CD14-positive monocyte (primary cell): Measurements from ENCODE around the gene ATMIN. TPM values are rescaled to one million over a fixed set of nuclear protein-coding genes. Genes with fewer than 3 reads are reported as not detected.

Experiments used
- DNase-seq, 3 donors: peaks; one replicate each; pipeline ENCODE4 v3.0.0-alpha.2; 2011 to 2022
- H2AFZ ChIP-seq: 2 replicates; pipeline ENCODE4 v1.6.0; 2012; ENCODE audit warnings: mild to moderate bottlenecking, low read depth, low read length, inconsistent platforms; ENCODE audit not compliant: insufficient read depth, poor library complexity, severe bottlenecking
- H3K27ac ChIP-seq, 2 donors: 1 replicate in 1 of 2; 2 replicates in 1 of 2; pipeline ENCODE4 v1.5.1; 2012 to 2013; ENCODE audit warnings: low read length in 2 of 2, control low read depth in 1 of 2, inconsistent platforms in 1 of 2, low read depth in 1 of 2, mild to moderate bottlenecking in 1 of 2
- H3K27me3 ChIP-seq, 2 donors: one replicate each; pipeline versions ENCODE4 v1.6.0 to v1.6.1; 2011 to 2013; ENCODE audit warnings: low read length in 2 of 2; ENCODE audit not compliant: control insufficient read depth in 2 of 2, insufficient read depth in 2 of 2
- H3K36me3 ChIP-seq, 2 donors: replicated peaks in 1 of 2; 1 replicate in 1 of 2; 2 replicates in 1 of 2; pipeline versions ENCODE4 v1.5.1 to v1.6.1; 2012 to 2013; ENCODE audit warnings: low read length in 2 of 2, control low read depth in 1 of 2, inconsistent platforms in 1 of 2, mild to moderate bottlenecking in 1 of 2; ENCODE audit not compliant: insufficient read depth in 2 of 2, control insufficient read depth in 1 of 2
- H3K4me1 ChIP-seq, 2 donors: 1 replicate in 1 of 2; 2 replicates in 1 of 2; pipeline versions ENCODE4 v1.5.1 to v1.6.1; 2012 to 2013; ENCODE audit warnings: low read length in 2 of 2, control low read depth in 1 of 2, inconsistent platforms in 1 of 2, mild to moderate bottlenecking in 1 of 2, moderate library complexity in 1 of 2; ENCODE audit not compliant: insufficient read depth in 2 of 2, control insufficient read depth in 1 of 2
- H3K4me2 ChIP-seq: replicated peaks from 2 replicates; pipeline ENCODE3; 2012; ENCODE audit warnings: low read length, moderate library complexity, mild to moderate bottlenecking; ENCODE audit not compliant: poor library complexity, severe bottlenecking; ENCODE audit errors: extremely low read depth
- H3K4me3 ChIP-seq, 3 experiments: fragments of 200-600 bp in 1 of 3; sonication (generic) in 1 of 3; replicated peaks in 1 of 3; 1 replicate in 2 of 3; 2 replicates in 1 of 3; pipeline ENCODE4 v1.5.1; 2011 to 2013; ENCODE audit warnings: low read length in 3 of 3, mild to moderate bottlenecking in 3 of 3, control low read depth in 2 of 3, low read depth in 2 of 3, inconsistent platforms in 1 of 3, moderate library complexity in 1 of 3
- H3K79me2 ChIP-seq: 2 replicates; pipeline ENCODE4 v1.6.0; 2012; ENCODE audit warnings: mild to moderate bottlenecking, control low read depth, inconsistent platforms, low read length, moderate library complexity; ENCODE audit not compliant: insufficient read depth
- H3K9ac ChIP-seq: 2 replicates; pipeline ENCODE4 v1.6.0; 2017; ENCODE audit warnings: low read length, mild to moderate bottlenecking; ENCODE audit not compliant: insufficient read depth, poor library complexity, severe bottlenecking
- H3K9me3 ChIP-seq, 2 donors: replicated peaks in 1 of 2; 1 replicate in 1 of 2; 2 replicates in 1 of 2; pipeline versions ENCODE4 v1.5.1 to v1.6.1; 2012 to 2013; ENCODE audit warnings: low read length in 2 of 2, control low read depth in 1 of 2; ENCODE audit not compliant: control insufficient read depth in 1 of 2, insufficient read depth in 1 of 2
- H4K20me1 ChIP-seq: 2 replicates; pipeline ENCODE4 v1.6.0; 2012; ENCODE audit warnings: mild to moderate bottlenecking, low read length, control low read depth, moderate library complexity; ENCODE audit not compliant: insufficient read depth
- H3K27ac Mint-ChIP-seq, 7 donors: one replicate each; pipeline ENCODE4 v1.8.0; 2020; ENCODE audit warnings: mild to moderate bottlenecking in 7 of 7, mixed read lengths in 7 of 7, moderate library complexity in 6 of 7, inconsistent platforms in 2 of 7
- H3K27me3 Mint-ChIP-seq, 3 donors: one replicate each; pipeline ENCODE4 v1.8.0; 2021 to 2022; ENCODE audit warnings: low read depth in 3 of 3, mild to moderate bottlenecking in 3 of 3, mixed read lengths in 3 of 3, moderate library complexity in 3 of 3, inconsistent platforms in 1 of 3
- H3K36me3 Mint-ChIP-seq, 2 donors: one replicate each; pipeline ENCODE4 v1.8.0; 2020; ENCODE audit warnings: mixed read lengths in 2 of 2, inconsistent platforms in 1 of 2, mild to moderate bottlenecking in 1 of 2
- H3K4me1 Mint-ChIP-seq: one replicate; pipeline ENCODE4 v1.8.0; 2020; ENCODE audit warnings: mild to moderate bottlenecking, mixed read lengths
- H3K4me3 Mint-ChIP-seq, 2 donors: one replicate each; pipeline ENCODE4 v1.8.0; 2020; ENCODE audit warnings: mild to moderate bottlenecking in 2 of 2, mixed read lengths in 2 of 2, moderate library complexity in 1 of 2
- H3K9me3 Mint-ChIP-seq, 7 donors: one replicate each; pipeline ENCODE4 v1.8.0; 2020 to 2022; ENCODE audit warnings: mixed read lengths in 7 of 7, mild to moderate bottlenecking in 6 of 7, moderate library complexity in 6 of 7, inconsistent platforms in 2 of 7
- WGBS: methylation state at CpG from one replicate; pipeline ENCODE4 v1.1.5; 2013; ENCODE audit warnings: missing lambda C conversion rate; ENCODE audit not compliant: insufficient coverage; 5-methylcytosine and 5-hydroxymethylcytosine counted together
- intact Hi-C, 2 donors: fragments of 100-400 bp; cut with micrococcal nuclease; formaldehyde crosslinking; loops; one replicate each; pipeline versions ENCODE4 v1.15.0 to v1.15.1; 2023
- polyA plus RNA-seq, 3 donors: library from polyadenylated mRNA; depleted of rRNA in 1 of 3; unstranded in 2 of 3; stranded (reverse) in 1 of 3; fragments of 300-500 nt in 2 of 3; fragments of >200 nt in 1 of 3; fragmentation: Illumina TruSeq in 2 of 3; gene quantifications; 1 replicate in 2 of 3; 2 replicates in 1 of 3; pipeline ENCODE4 v1.2.3, GENCODE V29; 2012 to 2021
- TF ChIP-seq, protein P1 (sequence below): fragments of 200-600 bp; IDR thresholded peaks from one replicate; pipeline ENCODE4 v1.8.0; 2022; ENCODE audit warnings: antibody characterized with exemption, mild to moderate bottlenecking

The ATMIN gene
- polyA plus RNA-seq, 3 donors: 10.9 to 17.6 (median 13.2) TPM

DNA sequence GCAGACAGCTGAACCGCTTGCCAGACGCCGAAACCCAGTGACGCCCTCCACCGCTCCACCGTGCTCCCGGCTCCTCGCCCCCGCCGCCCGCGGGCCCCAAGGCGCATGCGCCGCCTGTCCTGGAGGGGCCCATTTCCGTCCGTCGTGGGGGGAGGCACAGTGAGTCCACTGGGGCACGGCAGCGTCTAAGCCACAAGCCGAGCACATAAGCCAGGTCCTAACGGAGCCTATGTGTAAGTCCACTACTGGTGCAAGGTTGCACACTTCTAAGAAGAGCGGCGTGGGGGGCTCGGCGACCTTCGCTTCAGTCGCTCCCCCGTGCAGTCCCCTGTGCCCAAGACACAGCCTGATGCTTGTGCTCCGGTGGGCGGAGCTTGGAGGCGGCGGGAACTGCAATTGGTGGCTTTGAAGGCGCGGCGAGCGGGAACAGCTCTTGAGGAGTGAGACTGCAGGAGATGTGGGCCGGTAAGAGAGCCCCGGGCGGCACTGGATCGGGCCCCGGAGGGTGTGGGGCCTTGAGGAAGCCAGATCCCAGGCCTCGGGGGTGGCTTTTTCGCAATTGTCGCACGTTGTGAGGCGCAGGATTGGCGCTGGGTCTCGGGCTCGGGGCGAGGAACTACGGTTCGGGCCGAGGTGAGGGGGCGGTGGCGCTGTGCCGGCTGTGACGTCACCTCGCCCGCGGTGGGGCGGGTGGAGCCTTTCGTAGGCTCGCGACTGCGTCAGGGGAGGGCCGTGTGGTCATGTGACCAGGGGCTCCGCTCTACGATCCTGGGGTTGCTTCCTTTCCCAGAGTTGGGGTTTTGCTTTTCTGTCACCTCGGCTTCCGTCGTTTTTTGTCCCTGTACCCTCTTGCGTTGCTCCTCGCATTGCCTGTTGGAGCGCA lies 28.6 kb upstream of the ATMIN start, which contains the start of the genes CENPN and CMC2:
Gene CENPN, plus strand, starts transcription at position 402 of the 883 bp plus-strand sequence. CDS start 4,726 bp downstream, outside the sequence.
Gene CMC2, minus strand, starts transcription at position 73 of the 883 bp plus-strand sequence. CDS start 9,491 bp downstream, outside the sequence.
- H4K20me1 ChIP-seq: no peaks in the 10 kb centered on the region
- H3K27me3 Mint-ChIP-seq: peaks cover 0 to 2% (median 0%) of the 10 kb centered on the region in 3 donors
- no peaks in the 10 kb centered on the region for H3K9me3 Mint-ChIP-seq
- peaks cover 29 to 37% of the 10 kb centered on the region in 2 donors for H3K4me1 ChIP-seq
- H3K27me3 ChIP-seq: no peaks in the 10 kb centered on the region
- DNase-seq: peak; percentile 98 to 99 (median 99)
- peaks cover 3 to 15% of the 10 kb centered on the region in 2 donors for H3K36me3 ChIP-seq
- H3K4me3 ChIP-seq: peak within 1 kb of the TSS; percentile 56 to 95 (median 76)
- peak within 1 kb of the TSS; percentile 90 to 98 for H3K27ac ChIP-seq
- peak within 1 kb of the TSS; percentile 92 for H3K4me2 ChIP-seq
- H3K9ac ChIP-seq: peak within 1 kb of the TSS; percentile 87
- peaks cover 81% of the 10 kb centered on the region for H3K79me2 ChIP-seq
- peak within 1 kb of the TSS; percentile 91 to 98 for H3K4me3 Mint-ChIP-seq
- H3K27ac Mint-ChIP-seq: peak within 1 kb of the TSS; percentile 99 to 100 (median 100)
- WGBS: under 1% methylated on average over 75 of the region's 75 CpGs
- H3K4me1 Mint-ChIP-seq: peaks cover 42% of the 10 kb centered on the region
- H2AFZ ChIP-seq: peak within 1 kb of the TSS; percentile 85
- intact Hi-C loops: loop anchor here (1.0 to 10.0 kb wide), 6 partner anchors 69 to 738 kb away; partner anchors contain the start of genes GCSH (in 2 of the 2), DYNLRB2 (in 1 of the 2) and GAN (in 1 of the 2)
- H3K9me3 ChIP-seq: no peaks in the 10 kb centered on the region
- TF ChIP-seq, protein P1, sequence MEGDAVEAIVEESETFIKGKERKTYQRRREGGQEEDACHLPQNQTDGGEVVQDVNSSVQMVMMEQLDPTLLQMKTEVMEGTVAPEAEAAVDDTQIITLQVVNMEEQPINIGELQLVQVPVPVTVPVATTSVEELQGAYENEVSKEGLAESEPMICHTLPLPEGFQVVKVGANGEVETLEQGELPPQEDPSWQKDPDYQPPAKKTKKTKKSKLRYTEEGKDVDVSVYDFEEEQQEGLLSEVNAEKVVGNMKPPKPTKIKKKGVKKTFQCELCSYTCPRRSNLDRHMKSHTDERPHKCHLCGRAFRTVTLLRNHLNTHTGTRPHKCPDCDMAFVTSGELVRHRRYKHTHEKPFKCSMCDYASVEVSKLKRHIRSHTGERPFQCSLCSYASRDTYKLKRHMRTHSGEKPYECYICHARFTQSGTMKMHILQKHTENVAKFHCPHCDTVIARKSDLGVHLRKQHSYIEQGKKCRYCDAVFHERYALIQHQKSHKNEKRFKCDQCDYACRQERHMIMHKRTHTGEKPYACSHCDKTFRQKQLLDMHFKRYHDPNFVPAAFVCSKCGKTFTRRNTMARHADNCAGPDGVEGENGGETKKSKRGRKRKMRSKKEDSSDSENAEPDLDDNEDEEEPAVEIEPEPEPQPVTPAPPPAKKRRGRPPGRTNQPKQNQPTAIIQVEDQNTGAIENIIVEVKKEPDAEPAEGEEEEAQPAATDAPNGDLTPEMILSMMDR: no peak
- peaks cover 8 to 9% of the 10 kb centered on the region in 2 donors for H3K36me3 Mint-ChIP-seq

DNA sequence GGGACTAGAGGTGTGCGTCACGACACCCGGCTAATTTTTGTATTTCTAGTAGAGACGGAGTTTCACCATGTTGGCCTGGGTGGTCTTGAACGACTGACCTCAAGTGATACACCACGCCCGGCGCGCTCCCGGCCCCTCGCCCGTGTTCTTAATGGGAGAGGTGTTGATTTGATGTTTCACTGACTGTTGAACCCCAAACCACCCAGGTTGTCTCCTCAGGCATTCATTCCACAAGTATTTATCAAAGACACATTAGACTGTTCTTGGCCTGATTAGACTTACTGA lies 27.2 kb upstream of the ATMIN start:
- peak overlapping the region; percentile 99 to 100 (median 100) for H3K27ac Mint-ChIP-seq
- TF ChIP-seq, protein P1: no peak
- peak overlapping the region; percentile 69 for H3K9ac ChIP-seq
- peak overlapping the region; percentile 90 to 98 for H3K27ac ChIP-seq
- no peaks in the 10 kb centered on the region for H4K20me1 ChIP-seq
- intact Hi-C loops: loop anchor here (5.0 to 10.0 kb wide), 4 partner anchors 89 to 736 kb away; partner anchors contain the start of genes DYNLRB2 (in 1 of the 2), GAN (in 1 of the 2) and GCSH (in 1 of the 2)
- H3K4me3 ChIP-seq: peak overlapping the region in 2 of 3 experiments; percentile 56 to 95
- no peak for DNase-seq
- H3K79me2 ChIP-seq: peaks cover 67% of the 10 kb centered on the region
- H3K4me1 ChIP-seq: peaks cover 29 to 37% of the 10 kb centered on the region in 2 donors
- no peaks in the 10 kb centered on the region for H3K27me3 ChIP-seq
- peak overlapping the region; percentile 91 to 98 for H3K4me3 Mint-ChIP-seq
- H3K9me3 ChIP-seq: no peaks in the 10 kb centered on the region
- 100% methylated on average over 2 of the region's 12 CpGs for WGBS
- peak overlapping the region; percentile 92 for H3K4me2 ChIP-seq
- H3K36me3 Mint-ChIP-seq: peaks cover 13 to 20% of the 10 kb centered on the region in 2 donors
- peaks cover 13 to 23% of the 10 kb centered on the region in 2 donors for H3K36me3 ChIP-seq
- peaks cover 0 to 2% (median 0%) of the 10 kb centered on the region in 3 donors for H3K27me3 Mint-ChIP-seq
- H3K9me3 Mint-ChIP-seq: no peaks in the 10 kb centered on the region
- peaks cover 36% of the 10 kb centered on the region for H3K4me1 Mint-ChIP-seq
- peak overlapping the region; percentile 85 for H2AFZ ChIP-seq
